Activated naive CD8-positive, alpha-beta T cell treated with anti-CD3 and anti-CD28 coated beads for 36 hours (primary cell): ENCODE data around the gene RETREG3. TPM values are rescaled to one million over a fixed set of nuclear protein-coding genes. Genes with fewer than 3 reads are reported as not detected.
"Not testable (repeated sequence)": the region's sequence is repeated elsewhere in the genome, so short reads cannot be mapped to it uniquely, and the experiment has no call there.

Experiments
- DNase-seq: peaks from one replicate; pipeline ENCODE4 v3.0.0; 2021
- H3K27ac Mint-ChIP-seq: one replicate; pipeline ENCODE4 v1.8.0; 2022; ENCODE audit warnings: mild to moderate bottlenecking, moderate library complexity, mixed read lengths
- H3K27me3 Mint-ChIP-seq: one replicate; pipeline ENCODE4 v1.8.0; 2022; ENCODE audit warnings: mild to moderate bottlenecking, mixed read lengths
- H3K36me3 Mint-ChIP-seq: one replicate; pipeline ENCODE4 v1.8.0; 2021; ENCODE audit warnings: mild to moderate bottlenecking, mixed read lengths
- H3K4me1 Mint-ChIP-seq: one replicate; pipeline ENCODE4 v1.8.0; 2021; ENCODE audit warnings: mixed read lengths
- H3K4me3 Mint-ChIP-seq: one replicate; pipeline ENCODE4 v1.8.0; 2022; ENCODE audit warnings: mild to moderate bottlenecking, moderate library complexity, mixed read lengths
- H3K9me3 Mint-ChIP-seq: one replicate; pipeline ENCODE4 v1.8.0; 2022; ENCODE audit warnings: mixed read lengths
- total RNA-seq, 2 experiments: library from RNA; stranded (reverse); gene quantifications; one replicate each; pipeline ENCODE4 v1.2.3, GENCODE V29; 2021

Gene RETREG3
- total RNA-seq, 2 experiments from 2014 or later: 18.3 to 22.7 TPM

- H3K9me3 Mint-ChIP-seq: no peaks in the 10 kb centered on the region
- H3K4me3 Mint-ChIP-seq: peak overlapping the region; percentile 91
- H3K27me3 Mint-ChIP-seq: no peaks in the 10 kb centered on the region
- peaks cover 12% of the 10 kb centered on the region for H3K4me1 Mint-ChIP-seq
- H3K36me3 Mint-ChIP-seq: no peaks in the 10 kb centered on the region
- peak overlapping the region; percentile 90 for H3K27ac Mint-ChIP-seq
- DNase-seq: no peak
Measured at GRCh38 chr17:42555122-42555622, 54.0 kb downstream of the RETREG3 start.

- Mint-ChIP-seq H3K4me3 (peak overlapping the region; percentile 91), H3K4me1 (peaks cover 12% of the 10 kb centered on the region), H3K9me3 (no peaks in the 10 kb centered on the region), H3K27ac (peak overlapping the region; percentile 90), H3K27me3 (no peaks in the 10 kb centered on the region), H3K36me3 (no peaks in the 10 kb centered on the region)
- peak; percentile 90 for DNase-seq
Measured at GRCh38 chr17:42554250-42555121, 54.7 kb downstream of the RETREG3 start.

GRCh38 chr17:42553866-42554249 is 55.3 kb downstream of the RETREG3 start:
- peak overlapping the region; percentile 90 for H3K27ac Mint-ChIP-seq
- peaks cover 18% of the 10 kb centered on the region for H3K4me1 Mint-ChIP-seq
- H3K36me3 Mint-ChIP-seq: no peaks in the 10 kb centered on the region
- no peak for DNase-seq
- peak overlapping the region; percentile 91 for H3K4me3 Mint-ChIP-seq
- no peaks in the 10 kb centered on the region for H3K27me3 Mint-ChIP-seq
- H3K9me3 Mint-ChIP-seq: no peaks in the 10 kb centered on the region

GRCh38 chr17:42553161-42553818 is 55.9 kb downstream of the RETREG3 start:
- Mint-ChIP-seq H3K27me3 (no peaks in the 10 kb centered on the region), H3K36me3 (no peaks in the 10 kb centered on the region), H3K9me3 (no peaks in the 10 kb centered on the region), H3K27ac (peak overlapping the region; percentile 16), H3K4me1 (peaks cover 21% of the 10 kb centered on the region), H3K4me3 (peak overlapping the region; percentile 91)
- DNase-seq: no peak

- not testable (repeated sequence) for H3K9me3 Mint-ChIP-seq, H3K36me3 Mint-ChIP-seq, DNase-seq, H3K27me3 Mint-ChIP-seq
- Mint-ChIP-seq H3K27ac (peak within 1 kb of the TSS; percentile 16), H3K4me1 (peaks cover 21% of the 10 kb centered on the region), H3K4me3 (peak within 1 kb of the TSS; percentile 91)
Measured at GRCh38 chr17:42552736-42553135, 56.4 kb downstream of the RETREG3 start, which contains the start of gene HSD17B1. Gene HSD17B1, plus strand, starts transcription at chr17:42552923. Its CDS starts 11 bp downstream, at chr17:42552934.

- Mint-ChIP-seq H3K36me3 (peaks cover 2% of the 10 kb centered on the region), H3K4me3 (peak overlapping the region; percentile 7), H3K27me3 (no peaks in the 10 kb centered on the region), H3K9me3 (no peaks in the 10 kb centered on the region), H3K4me1 (peaks cover 18% of the 10 kb centered on the region), H3K27ac (no peak overlapping the region)
- no peak for DNase-seq
Measured at GRCh38 chr17:42548993-42549755, 60.0 kb downstream of the RETREG3 start.

GRCh38 chr17:42548070-42548837 is 60.9 kb downstream of the RETREG3 start:
- peak; percentile 85 for DNase-seq
- no peaks in the 10 kb centered on the region for H3K27me3 Mint-ChIP-seq
- no peaks in the 10 kb centered on the region for H3K9me3 Mint-ChIP-seq
- peaks cover 2% of the 10 kb centered on the region for H3K36me3 Mint-ChIP-seq
- H3K4me1 Mint-ChIP-seq: peaks cover 13% of the 10 kb centered on the region
- H3K27ac Mint-ChIP-seq: no peak overlapping the region
- peak overlapping the region; percentile 10 for H3K4me3 Mint-ChIP-seq

- peaks cover 5% of the 10 kb centered on the region for H3K36me3 Mint-ChIP-seq
- no peaks in the 10 kb centered on the region for H3K27me3 Mint-ChIP-seq
- H3K4me3 Mint-ChIP-seq: no peak overlapping the region
- H3K9me3 Mint-ChIP-seq: no peaks in the 10 kb centered on the region
- no peak for DNase-seq
- no peak overlapping the region for H3K27ac Mint-ChIP-seq
- peaks cover 13% of the 10 kb centered on the region for H3K4me1 Mint-ChIP-seq
Measured at GRCh38 chr17:42547698-42548069, 61.5 kb downstream of the RETREG3 start.

- no peak for DNase-seq
- H3K4me3 Mint-ChIP-seq: no peak overlapping the region
- H3K36me3 Mint-ChIP-seq: peaks cover 5% of the 10 kb centered on the region
- H3K27me3 Mint-ChIP-seq: no peaks in the 10 kb centered on the region
- peaks cover 13% of the 10 kb centered on the region for H3K4me1 Mint-ChIP-seq
- no peaks in the 10 kb centered on the region for H3K9me3 Mint-ChIP-seq
- H3K27ac Mint-ChIP-seq: no peak overlapping the region
Measured at GRCh38 chr17:42547001-42547461, 62.1 kb downstream of the RETREG3 start.

GRCh38 chr17:42545755-42546505 is 63.2 kb downstream of the RETREG3 start:
- Mint-ChIP-seq H3K36me3 (peaks cover 10% of the 10 kb centered on the region), H3K4me1 (peaks cover 22% of the 10 kb centered on the region)
- H3K27ac Mint-ChIP-seq, DNase-seq, H3K4me3 Mint-ChIP-seq, H3K27me3 Mint-ChIP-seq, H3K9me3 Mint-ChIP-seq: not testable (repeated sequence)

- Mint-ChIP-seq H3K27ac (no peak overlapping the region), H3K4me3 (no peak overlapping the region), H3K27me3 (no peaks in the 10 kb centered on the region), H3K36me3 (peaks cover 18% of the 10 kb centered on the region), H3K4me1 (peaks cover 28% of the 10 kb centered on the region), H3K9me3 (no peaks in the 10 kb centered on the region)
- no peak for DNase-seq
Measured at GRCh38 chr17:42544874-42545283, 64.3 kb downstream of the RETREG3 start.

- no peak overlapping the region for H3K27ac Mint-ChIP-seq
- H3K4me3 Mint-ChIP-seq: no peak overlapping the region
- H3K36me3 Mint-ChIP-seq: peaks cover 29% of the 10 kb centered on the region
- DNase-seq: no peak
- no peaks in the 10 kb centered on the region for H3K9me3 Mint-ChIP-seq
- H3K27me3 Mint-ChIP-seq: no peaks in the 10 kb centered on the region
- peaks cover 19% of the 10 kb centered on the region for H3K4me1 Mint-ChIP-seq
Measured at GRCh38 chr17:42543190-42544079, 65.7 kb downstream of the RETREG3 start.
